Measurements from ENCODE around the gene NUP133. TPM values are rescaled to one million over a fixed set of nuclear protein-coding genes. Genes with fewer than 3 reads are reported as not detected.

NUP133 gene
- total and polyA plus RNA-seq, 4 donors = 5.7 to 22.7 (median 10.4) TPM

DNA sequence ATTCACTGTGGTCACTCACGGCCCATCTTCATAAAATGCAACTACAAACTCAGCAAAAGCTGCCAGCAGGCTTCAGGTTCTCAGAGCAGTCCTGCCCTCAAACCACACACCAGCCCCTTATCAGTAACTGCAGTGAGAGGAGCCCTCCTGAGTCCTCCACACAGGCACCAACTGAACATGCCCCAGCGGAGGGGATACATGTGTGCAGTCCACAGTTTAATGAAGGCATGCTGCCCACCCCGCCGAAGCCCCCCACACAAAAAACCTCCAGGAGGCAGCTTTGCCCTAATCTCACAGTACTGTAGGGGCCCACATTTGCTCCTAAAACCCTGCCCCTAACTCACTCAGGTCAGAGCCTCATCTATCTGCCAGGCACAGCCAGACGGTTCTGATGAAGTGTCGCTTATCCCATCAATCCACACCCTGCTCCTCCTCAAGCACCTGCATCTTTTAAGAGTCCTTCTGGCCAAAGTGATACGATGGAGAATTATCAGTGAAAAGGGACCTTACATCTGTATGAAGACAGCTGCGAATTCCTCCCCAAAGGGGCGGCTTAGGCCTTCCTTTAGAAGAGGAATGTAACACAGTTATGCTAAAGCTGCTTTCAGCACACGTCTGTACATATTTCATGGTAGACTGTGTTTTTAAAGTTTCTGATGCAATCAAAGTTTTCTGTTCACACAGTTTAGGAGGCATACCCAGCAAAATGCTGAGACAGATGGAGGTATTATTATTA, 46.9 kb upstream of the NUP133 start (continued):
- TF ChIP-seq, protein P1, sequence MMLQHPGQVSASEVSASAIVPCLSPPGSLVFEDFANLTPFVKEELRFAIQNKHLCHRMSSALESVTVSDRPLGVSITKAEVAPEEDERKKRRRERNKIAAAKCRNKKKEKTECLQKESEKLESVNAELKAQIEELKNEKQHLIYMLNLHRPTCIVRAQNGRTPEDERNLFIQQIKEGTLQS (IDR thresholded peaks at IDR 0.05) = no peak

DNA sequence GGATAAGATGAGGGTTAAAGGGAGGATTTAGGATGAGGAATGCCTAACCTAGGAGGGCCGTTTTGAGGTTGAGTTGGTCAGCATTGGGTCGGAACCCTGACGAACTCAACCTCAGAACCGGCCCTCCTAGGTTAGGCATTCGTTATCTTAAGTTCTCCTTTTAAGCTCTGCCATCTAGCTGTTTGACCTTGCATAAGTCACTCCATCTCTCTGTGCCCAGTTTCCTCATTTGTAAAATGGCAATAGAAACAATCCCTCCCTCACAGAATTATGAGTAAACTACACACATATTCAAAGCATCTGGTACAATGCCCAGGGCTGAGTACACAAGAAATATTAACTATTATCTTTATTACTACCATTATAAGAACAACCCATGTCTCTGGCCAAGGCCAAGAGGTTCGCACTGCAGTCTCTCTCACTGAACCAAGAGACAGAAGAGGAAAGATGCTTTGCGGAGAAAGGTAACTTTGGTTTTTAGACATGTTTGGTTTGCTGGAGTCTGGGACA, 45.5 kb upstream of the NUP133 start:
- 95% methylated on average over 7 of the region's 7 CpGs for WGBS

DNA sequence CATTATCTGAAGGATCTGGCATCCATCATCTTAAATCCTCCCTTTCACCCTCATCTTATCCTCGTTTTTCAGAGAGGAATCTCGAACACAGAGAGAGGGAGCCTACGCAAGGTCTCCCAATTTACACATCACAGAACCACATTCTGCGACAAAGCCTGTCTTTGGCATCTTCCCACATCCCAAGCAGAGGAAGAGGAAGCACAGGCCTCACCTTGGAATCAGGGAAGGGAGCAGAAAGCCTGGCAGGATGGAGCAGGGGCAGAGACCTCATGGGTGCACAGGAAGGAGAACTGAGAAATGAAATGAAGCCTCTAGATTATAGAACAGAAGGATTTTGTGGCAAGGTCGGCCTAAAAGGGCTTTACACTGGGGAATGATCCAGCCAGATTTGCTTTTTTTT, 44.6 kb upstream of the NUP133 start:
- H3K27me3 ChIP-seq (ENCODE audit: control insufficient read depth in 4 of 4, insufficient read depth in 4 of 4, low read length in 3 of 4) = no peaks in the 10 kb centered on the region
- no peaks in the 10 kb centered on the region for H3K9me3 ChIP-seq (ENCODE audit: control insufficient read depth in 4 of 4, low read length in 3 of 4)
- H3K4me1 ChIP-seq (ENCODE audit: control insufficient read depth in 4 of 4, insufficient read depth in 4 of 4, low read length in 3 of 4) = peaks cover 8 to 36% (median 16%) of the 10 kb centered on the region in 4 donors
- H3K9ac ChIP-seq (ENCODE audit: low read depth in 1 of 2, low read length in 2 of 2) = no peak overlapping the region
- no peak overlapping the region for H3K27ac ChIP-seq (ENCODE audit: low read depth in 1 of 2, low read length in 2 of 2)
- no peak overlapping the region for H3K4me3 ChIP-seq (ENCODE audit: low read depth in 1 of 3, low read length in 3 of 3)
- no peak for TF ChIP-seq YY1 (IDR thresholded peaks at IDR 0.05)
- H3K36me3 ChIP-seq (ENCODE audit: control insufficient read depth in 4 of 4, insufficient read depth in 3 of 4, low read depth in 1 of 4, low read length in 3 of 4) = peaks cover 0 to 4% (median under 1%) of the 10 kb centered on the region in 4 donors
- DNase-seq (ENCODE audit: low spot score) = no peak
- WGBS = 86% methylated on average over 5 of the region's 5 CpGs

More for the DNA sequence above, 45.5 kb upstream of the NUP133 start:
- Histone ChIP-seq H3K36me3 (ENCODE audit: control insufficient read depth in 4 of 4, insufficient read depth in 3 of 4, low read depth in 1 of 4, low read length in 3 of 4) (no peaks in the 10 kb centered on the region), H3K9me3 (ENCODE audit: control insufficient read depth in 4 of 4, low read length in 3 of 4) (no peaks in the 10 kb centered on the region), H3K4me1 (ENCODE audit: control insufficient read depth in 4 of 4, insufficient read depth in 4 of 4, low read length in 3 of 4) (peaks cover 8 to 39% (median 16%) of the 10 kb centered on the region in 4 donors), H3K27ac (ENCODE audit: low read depth in 1 of 2, low read length in 2 of 2) (no peak overlapping the region), H3K4me3 (ENCODE audit: low read depth in 1 of 3, low read length in 3 of 3) (no peak overlapping the region), H3K9ac (ENCODE audit: low read depth in 1 of 2, low read length in 2 of 2) (no peak overlapping the region), H3K27me3 (ENCODE audit: control insufficient read depth in 4 of 4, insufficient read depth in 4 of 4, low read length in 3 of 4) (no peaks in the 10 kb centered on the region)
- TF ChIP-seq, protein P2, sequence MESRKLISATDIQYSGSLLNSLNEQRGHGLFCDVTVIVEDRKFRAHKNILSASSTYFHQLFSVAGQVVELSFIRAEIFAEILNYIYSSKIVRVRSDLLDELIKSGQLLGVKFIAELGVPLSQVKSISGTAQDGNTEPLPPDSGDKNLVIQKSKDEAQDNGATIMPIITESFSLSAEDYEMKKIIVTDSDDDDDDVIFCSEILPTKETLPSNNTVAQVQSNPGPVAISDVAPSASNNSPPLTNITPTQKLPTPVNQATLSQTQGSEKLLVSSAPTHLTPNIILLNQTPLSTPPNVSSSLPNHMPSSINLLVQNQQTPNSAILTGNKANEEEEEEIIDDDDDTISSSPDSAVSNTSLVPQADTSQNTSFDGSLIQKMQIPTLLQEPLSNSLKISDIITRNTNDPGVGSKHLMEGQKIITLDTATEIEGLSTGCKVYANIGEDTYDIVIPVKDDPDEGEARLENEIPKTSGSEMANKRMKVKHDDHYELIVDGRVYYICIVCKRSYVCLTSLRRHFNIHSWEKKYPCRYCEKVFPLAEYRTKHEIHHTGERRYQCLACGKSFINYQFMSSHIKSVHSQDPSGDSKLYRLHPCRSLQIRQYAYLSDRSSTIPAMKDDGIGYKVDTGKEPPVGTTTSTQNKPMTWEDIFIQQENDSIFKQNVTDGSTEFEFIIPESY (IDR thresholded peaks at IDR 0.05) = no peak
- TF ChIP-seq TAF1 (conservative IDR thresholded peaks at IDR 0.05) (no peak), RAD21 (IDR thresholded peaks at IDR 0.05) (no peak), FOXA2 (IDR thresholded peaks at IDR 0.05) (no peak), EGR1 (IDR thresholded peaks at IDR 0.05; ENCODE audit: low read depth in 2 of 2) (no peak)
- TF ChIP-seq, protein P3, sequence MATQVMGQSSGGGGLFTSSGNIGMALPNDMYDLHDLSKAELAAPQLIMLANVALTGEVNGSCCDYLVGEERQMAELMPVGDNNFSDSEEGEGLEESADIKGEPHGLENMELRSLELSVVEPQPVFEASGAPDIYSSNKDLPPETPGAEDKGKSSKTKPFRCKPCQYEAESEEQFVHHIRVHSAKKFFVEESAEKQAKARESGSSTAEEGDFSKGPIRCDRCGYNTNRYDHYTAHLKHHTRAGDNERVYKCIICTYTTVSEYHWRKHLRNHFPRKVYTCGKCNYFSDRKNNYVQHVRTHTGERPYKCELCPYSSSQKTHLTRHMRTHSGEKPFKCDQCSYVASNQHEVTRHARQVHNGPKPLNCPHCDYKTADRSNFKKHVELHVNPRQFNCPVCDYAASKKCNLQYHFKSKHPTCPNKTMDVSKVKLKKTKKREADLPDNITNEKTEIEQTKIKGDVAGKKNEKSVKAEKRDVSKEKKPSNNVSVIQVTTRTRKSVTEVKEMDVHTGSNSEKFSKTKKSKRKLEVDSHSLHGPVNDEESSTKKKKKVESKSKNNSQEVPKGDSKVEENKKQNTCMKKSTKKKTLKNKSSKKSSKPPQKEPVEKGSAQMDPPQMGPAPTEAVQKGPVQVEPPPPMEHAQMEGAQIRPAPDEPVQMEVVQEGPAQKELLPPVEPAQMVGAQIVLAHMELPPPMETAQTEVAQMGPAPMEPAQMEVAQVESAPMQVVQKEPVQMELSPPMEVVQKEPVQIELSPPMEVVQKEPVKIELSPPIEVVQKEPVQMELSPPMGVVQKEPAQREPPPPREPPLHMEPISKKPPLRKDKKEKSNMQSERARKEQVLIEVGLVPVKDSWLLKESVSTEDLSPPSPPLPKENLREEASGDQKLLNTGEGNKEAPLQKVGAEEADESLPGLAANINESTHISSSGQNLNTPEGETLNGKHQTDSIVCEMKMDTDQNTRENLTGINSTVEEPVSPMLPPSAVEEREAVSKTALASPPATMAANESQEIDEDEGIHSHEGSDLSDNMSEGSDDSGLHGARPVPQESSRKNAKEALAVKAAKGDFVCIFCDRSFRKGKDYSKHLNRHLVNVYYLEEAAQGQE (IDR thresholded peaks at IDR 0.05) = no peak
- no peak for DNase-seq (ENCODE audit: low spot score)

All from liver (tissue), 9 donors.